DLD1 (cell line): ENCODE measurements around the gene LIMS2.

Experiments
- in situ Hi-C: cut with HindIII; loops from 2 replicates; pipeline ENCODE4 v1.10.0; 2017; ENCODE audit warnings: low sequenced_read_pairs

The LIMS2 gene

DNA sequence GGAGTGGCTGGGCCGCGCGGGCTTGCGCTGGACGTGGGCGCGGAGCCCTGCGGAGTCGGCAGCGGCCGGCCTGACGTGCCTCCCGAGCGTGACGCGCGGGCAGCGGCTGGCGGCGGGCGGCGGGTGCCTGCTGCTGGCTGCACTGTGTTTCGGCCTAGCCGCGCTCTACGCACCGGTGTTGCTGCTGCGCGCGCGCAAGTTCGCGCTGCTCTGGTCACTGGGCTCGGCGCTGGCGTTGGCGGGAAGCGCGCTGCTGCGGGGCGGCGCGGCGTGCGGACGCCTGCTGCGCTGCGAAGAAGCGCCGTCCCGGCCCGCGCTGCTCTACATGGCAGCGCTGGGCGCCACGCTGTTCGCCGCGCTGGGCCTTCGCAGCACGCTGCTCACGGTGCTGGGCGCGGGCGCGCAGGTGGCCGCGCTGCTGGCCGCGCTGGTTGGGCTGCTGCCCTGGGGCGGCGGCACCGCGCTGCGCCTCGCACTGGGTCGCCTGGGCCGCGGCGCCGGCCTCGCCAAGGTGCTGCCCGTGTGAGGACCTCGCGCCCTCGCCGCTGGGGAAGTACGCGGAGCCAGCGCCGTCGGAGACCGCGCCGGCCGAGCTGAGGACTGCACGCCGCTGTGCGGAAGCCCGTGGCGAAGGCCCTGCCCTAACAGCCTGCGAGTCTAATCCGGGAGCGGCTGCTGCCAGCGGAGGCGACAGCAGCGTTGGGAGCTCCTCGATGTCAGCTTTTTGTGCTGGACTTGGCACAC is 26.5 kb upstream of the LIMS2 start:
- in situ Hi-C loops, result no loop called here

DNA sequence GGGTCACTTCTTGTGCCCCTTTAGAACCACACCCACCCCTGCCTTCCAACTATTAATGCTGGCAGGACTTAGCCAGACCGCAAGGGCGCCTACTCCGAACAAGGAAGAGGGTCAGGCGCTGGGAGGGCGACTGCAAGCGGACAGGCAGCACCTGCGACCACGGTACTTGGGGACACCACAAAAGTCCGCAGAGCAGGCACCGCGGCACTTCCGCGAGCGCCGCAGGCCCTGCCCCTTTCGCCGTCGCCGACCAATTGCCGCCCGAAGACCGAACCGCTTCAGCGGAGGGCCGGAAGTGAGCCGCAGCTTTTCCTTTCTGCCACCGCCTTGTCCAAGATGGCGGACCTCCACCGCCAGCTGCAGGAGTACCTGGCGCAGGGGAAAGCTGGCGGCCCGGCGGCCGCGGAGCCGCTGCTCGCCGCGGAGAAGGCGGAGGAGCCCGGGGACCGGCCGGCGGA is 25.9 kb upstream of the LIMS2 start, which contains the start of gene SFT2D3:
Gene SFT2D3 (plus strand): TSS at position 305 of the 458 bp plus-strand sequence. CDS start 32 bp downstream, at position 337.
- in situ Hi-C loops, result no loop called here

DNA sequence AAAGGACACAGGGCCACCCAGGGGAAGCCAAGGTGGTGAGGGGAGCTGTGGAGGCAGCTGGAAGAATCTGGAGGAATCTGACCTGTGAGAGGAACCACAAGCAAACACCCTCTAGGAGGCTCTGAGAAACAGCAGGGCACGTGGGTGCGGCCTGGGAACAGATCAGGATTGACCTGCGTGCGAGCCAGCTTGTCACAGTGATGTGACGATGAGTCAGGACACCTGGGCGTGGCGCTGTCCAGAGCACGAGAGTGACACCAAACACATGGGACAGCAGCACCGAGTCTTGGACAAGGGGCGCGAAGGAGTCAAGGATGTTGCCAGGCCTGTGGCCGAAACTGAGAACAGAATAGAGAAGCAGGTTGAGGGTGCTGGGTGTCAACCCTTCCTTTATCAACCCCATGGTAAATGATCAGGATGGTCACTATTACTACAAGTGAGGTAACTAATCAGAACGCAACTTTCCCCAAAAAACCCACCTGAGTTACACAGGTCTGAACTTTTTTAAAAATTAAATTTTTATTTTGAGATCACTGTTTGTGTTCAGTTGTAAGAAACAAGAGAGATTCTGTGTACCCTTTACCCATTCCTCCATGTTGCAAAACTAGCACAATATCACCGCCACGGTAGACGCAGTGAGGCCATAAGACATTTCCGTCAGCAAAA is 25.3 kb upstream of the LIMS2 start:
- in situ Hi-C loops, result no loop called here

DNA sequence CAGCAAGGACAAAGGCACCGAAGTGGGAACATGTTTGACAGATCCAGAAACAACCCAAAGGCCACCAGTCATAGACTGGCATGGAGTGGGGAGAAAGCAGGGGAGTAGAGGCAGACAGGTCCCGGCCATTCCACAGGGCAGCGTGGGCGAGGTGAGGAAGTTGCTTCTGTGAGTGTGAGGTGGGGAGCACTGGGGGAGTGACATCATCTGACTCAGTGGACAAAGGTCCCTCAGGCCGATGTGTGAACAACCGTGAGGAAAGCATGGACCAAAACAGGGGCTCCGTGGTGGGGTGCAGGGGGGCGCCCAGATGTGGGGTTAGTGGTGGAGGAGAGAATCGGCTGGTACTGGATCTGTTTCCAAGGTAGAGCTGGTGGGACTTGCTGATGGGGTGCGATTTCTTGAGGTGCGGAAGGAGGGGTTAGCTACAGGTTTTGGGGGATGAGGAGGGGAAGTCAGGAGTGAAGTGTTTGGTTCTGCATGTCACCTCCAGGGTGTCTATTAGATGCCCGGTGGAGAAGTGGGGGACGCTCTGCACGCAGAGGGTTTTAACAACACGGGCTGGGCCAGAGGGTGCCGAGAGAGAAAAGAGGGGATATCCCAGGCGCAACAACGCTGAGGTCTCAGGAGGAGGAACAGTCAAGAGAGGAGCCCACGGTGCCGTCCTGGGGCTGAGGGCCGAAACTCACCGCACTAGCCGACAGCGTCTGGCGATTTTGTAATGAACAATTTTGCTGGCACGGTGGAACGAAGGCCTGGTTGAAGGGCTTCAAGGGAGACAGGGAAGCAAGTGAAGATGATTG is 23.4 kb upstream of the LIMS2 start:
- in situ Hi-C loops, result no loop called here

DNA sequence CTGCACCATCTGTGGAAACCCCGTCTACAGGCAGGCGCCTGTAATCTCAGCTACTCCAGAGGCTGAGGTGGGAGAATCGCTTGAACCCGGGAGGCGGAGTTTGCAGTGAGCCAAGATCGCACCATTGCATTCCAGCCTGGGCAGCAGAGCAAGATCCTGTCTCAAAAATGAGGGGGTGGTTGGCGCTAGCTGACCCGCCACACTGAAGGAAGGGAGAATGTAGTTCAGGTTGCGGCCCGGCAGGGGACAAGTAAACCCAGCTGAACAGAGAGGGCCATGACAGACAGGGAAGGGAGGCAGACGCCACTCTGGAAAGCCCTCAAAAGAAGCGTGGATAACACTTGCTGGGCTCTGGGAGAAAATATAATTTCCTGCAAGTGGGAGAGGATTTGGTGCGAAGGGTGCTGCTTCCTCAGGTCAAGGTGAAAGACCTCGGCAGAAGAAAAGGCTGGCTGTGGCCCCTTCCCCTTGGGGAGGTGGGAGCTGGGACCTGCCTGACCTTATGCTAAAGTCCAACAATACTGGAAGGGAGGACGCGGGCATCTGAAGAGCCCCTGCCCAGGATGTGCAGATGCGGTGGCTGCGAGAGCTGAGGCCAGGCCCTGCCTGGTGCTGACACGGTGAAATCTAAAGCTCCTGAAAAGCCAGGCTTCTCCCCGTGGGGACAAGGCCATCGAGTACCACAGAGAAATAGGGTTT is 22.3 kb upstream of the LIMS2 start:
- in situ Hi-C loops, result no loop called here

DNA sequence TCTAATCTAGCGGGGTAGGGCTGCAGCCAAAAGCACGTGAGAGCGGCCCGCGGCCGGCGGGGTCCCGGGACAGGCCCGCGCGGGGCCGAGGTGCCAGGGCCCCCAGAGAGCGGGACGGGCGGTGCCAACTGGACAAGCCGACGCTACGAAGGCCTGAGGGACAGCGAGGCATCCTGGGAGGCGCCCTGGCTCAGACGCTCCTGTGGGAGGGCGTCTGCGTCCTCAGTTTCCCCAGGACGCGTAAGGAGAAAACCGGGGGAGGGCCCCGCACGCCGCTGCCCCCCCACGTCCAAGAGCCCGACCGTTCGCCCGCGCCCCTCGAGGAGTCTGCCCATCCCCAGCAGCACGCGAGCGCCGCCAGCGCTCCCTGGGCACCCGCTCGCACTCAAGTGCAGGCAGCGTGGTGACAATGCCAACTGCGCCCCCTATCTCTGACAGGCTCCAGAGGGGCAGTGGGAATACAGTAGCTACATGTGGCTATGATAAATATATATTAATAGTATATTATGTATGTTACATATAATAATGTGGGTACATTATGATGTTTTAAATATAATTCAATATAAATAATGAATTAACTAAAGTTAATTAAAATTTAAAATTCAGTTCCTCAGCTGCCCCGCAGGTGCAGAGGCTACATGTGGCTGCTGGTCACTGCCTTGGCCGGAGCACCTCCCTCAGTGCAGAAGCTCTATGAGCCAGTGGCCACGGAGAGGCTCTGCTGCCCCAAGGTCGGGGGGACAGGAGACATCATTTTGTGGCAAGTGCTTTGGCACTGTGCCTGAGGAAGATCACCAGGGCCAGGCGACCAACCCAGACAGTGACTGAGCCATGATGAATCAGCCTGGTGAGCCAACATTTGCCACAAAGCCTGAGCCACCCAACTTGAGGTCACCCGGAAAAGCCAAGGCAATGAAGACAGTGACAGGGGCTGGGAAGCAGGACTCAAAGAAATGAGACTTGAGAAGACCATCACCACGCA is 20.5 kb upstream of the LIMS2 start:
- in situ Hi-C loops, result no loop called here

DNA sequence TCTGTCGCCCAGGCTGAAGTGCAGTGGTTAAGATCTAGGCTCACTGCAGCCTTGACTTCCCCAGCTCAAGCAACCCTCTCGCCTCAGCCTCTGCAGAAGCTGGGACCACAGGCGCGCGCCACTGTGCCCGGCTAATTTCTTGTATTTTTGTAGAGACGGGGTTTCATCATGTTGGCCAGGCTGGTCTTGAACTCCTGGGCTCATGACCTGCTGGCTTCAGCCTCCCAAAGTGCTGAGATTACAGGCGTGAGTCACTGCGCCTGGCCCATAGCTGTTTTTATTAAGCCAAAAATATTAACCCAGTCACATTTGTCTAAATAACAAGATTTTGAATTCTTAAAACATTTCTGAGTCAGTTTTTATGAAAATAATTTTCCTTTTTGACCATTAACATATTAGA is 19.7 kb upstream of the LIMS2 start:
- in situ Hi-C loops, result no loop called here

DNA sequence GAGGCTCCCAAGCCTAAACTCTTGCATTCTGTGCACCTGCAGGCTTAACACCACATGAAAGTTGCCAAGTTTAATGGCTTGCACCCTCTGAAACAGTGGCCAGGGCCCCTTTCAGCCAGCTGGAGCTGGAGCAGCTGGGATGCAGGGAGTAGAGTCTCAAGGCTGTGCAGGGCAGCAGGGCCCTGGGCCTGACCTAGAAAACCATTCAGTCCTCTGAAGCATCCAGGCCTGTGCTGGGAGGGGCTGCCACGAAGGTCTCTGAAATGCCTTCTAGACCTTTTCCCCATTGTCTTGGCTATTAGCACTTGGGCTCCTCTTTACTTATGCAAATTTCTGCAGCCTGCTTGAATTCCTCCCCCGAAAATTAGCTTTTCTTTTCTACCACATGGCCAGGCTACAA is 15.4 kb upstream of the LIMS2 start:
- in situ Hi-C loops, result no loop called here

DNA sequence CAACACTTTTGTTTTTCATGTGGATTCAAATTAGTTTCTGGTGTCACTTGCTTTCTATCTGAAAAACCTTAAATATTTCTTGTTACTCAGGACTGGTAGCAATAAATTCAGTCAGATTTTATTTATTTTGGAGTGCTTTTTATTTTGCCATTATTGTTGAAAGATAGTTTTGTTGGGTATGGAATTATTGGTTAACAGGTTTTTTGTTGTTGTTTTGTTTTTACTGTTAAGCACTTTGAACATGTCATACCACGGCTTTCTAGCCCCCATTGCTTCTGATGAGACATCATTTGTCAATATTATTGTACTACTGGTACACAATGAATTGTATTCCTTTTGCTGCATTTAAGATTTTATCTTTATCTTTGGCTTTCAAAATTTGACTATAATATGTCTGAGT is 13.1 kb upstream of the LIMS2 start:
- in situ Hi-C loops, result no loop called here

DNA sequence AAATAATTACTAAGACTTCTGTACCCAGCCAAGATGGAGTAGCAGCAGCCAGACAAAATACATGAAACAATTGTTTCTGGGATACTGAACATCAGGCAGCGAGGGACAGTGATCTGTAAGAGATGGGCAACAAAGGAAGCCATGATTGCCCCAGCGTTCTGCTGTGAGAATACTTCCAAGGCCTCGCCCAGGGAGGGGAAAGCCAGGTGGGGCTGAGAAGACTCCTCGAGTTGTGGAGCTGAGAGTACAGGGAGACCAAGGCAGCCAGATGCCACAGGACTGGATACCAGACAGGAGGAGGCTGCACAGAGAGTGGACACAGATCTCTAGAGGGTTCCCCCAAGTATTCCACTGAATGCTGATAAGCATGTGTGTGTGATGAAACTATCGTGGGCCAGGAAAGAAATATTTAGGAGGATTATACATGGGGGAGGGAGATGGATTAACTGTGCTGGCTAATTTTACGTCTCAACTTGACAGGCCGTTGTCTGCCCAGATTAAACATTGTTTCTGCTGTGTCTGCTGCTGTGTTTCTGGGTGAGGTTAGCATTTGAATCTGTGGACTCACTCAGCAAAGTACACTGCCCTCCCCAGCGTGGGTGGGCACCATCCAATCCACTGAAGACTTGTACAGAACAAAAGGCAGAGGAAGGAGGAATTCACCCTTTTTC is 10.2 kb upstream of the LIMS2 start:
- in situ Hi-C loops, result no loop called here

DNA sequence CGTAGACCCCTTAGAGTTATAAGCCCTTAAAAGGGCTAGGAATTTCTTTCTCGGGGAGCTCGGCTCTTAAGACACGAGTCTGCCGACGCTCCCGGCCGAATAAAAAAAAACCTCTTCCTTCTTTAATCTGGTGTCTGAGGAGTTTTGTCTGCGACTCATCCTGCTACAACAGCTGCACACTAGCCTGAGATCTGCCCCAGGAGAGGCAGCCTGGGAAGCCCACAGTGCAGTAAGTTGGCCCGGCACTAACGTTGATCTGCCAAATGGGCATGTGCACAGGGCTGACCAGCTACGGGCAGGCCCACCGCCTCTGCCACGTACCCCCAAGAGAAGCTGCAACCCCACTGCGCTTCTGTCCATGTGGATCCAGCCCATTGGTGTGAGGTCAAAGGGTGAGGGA is 8.4 kb upstream of the LIMS2 start:
- in situ Hi-C loops, result no loop called here

DNA sequence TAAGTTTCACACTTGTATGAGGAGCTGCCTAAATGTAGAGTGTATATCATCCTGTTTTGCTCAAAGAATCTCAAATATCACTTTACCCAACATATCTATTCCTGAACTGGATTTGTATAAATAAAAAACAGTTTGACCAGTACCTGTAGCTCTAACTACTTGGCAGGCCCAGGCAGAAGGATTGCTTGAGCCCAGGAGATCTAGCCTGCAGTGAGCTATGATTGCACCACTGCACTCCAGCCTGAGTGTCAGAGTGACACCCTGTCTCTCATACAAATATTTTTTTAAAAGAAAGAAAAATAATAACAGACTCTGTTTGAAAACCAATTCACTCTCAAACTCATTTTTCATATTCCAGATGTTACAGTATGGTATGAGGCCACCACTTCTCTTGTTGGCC is 7.7 kb upstream of the LIMS2 start:
- in situ Hi-C loops, result no loop called here

DNA sequence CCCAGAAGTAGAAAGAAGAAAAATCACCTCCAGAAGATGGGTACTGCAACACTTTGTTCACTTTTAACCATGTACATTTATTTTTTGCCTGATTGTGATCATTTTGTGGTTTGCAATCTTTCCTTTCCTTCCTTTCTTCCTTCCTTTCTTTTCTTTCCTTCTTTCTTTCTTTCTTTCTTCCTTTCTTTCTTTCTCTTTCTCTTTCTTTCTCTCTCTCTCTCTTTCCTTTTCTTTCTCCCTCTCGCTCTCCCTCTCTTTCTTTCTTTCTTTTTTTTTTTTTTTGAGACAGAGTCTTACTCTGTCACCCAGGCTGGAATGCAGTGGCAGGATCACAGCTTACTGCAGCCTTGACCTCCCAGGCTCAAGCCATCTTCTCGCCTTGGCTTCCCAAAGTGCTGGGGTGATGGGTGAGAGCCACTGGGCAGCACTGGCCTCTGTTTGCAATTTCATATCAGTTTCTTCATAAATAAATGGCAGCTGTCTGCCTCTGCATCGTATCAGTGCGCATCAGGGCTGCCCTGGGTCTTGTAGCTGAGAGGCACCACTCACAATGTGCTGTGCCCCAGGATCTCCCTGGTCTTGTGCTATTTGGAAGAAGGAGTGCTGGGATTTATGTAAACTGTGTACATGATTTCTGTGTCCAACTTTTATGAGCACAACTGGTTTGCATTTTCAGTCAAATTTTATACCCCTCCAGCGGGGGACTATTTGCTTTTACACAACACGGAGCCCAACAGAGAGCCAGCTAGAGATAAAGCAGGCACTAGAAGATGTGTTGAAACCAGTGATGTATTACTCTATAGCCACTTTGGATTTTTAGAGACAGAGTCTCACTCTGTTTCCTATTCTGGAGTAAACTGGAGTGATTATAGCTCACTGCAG is 6.9 kb upstream of the LIMS2 start:
- in situ Hi-C loops, result no loop called here

DNA sequence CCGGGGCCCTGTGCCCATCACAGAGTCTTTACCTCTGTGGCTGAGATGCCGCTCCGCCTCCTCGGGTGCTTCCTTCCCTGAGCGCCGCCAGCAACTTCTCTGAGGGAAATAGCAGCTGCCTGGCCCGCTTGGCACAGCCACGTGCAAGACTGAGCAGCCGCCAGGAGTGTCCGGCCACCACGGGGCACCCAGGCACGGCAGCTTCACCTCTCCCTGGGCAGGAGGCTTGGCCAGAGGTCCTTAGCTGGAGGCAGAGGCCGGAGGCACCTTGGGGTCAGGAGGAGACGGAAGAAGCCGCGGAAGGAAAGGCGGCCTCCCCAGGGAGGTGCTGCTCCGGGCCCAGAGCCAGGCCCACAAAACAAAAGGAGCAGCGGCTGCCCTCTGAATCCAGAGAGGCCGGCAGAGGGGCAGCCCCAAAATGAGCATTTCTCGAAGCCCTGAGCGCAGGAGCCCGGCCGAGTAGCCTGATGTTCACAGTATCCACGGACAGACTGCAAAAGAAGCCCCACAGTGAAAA is 6.0 kb upstream of the LIMS2 start:
- in situ Hi-C loops, result no loop called here

DNA sequence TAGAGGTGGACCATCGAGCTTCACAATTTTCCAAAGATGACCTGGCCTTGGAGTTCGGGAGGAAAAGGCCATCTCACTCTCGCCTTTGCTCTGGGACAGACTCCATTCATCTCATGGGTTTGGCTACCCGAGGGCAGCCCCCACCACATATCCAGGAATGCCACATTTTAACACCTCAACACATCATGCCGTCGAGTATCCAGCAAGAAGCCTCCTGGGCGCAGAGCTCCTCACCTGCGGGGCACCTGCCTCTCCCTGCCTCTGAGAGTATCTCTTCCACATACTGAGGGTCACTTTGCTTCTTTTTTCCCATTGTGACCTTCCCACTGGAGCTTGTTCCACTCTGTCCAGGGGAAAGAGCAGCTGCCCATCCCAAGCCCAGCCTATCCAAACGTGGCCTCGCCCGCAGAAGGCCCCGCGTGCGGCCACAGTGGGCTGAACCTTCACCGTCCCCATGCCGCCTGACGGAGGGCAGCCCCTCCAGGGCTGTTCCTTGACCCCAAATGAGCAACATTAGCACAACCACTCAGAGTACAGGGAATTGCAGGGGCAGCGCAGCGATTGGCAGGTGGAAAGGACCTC is 5.5 kb upstream of the LIMS2 start:
- in situ Hi-C loops, result no loop called here

DNA sequence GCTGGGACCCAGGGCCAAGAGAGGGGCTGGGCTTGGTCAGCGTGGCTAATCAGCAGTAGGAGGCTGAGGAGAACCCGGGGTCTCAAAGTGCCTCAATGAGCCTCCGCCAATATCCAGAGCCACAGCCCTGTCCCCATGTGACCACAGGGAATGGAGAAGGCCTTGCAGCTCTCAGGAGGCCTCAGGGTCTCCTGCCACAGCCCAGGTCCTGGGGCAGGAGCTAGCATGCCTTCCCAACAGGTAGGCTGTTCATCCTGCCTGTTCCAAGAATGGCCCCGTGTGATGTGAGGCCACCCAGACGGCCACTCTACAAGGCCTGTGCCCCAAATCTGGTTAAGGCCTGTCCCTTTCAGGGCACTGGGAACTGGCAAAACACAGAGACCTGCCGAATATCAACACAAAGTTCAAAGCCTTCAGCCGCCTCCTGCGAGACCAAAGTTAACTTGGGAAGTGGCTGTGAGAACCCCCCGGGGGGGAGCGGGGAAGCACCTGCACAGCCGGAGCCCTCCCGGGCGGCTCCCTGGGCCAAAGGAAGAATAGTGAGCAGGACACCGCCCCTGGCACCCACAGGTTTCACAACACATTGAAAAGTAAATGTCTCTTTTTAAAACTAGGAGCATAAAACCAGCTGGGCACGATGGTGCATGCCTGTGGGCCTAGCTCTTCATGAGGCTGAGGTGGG is 4.5 kb upstream of the LIMS2 start:
- in situ Hi-C loops, result no loop called here

DNA sequence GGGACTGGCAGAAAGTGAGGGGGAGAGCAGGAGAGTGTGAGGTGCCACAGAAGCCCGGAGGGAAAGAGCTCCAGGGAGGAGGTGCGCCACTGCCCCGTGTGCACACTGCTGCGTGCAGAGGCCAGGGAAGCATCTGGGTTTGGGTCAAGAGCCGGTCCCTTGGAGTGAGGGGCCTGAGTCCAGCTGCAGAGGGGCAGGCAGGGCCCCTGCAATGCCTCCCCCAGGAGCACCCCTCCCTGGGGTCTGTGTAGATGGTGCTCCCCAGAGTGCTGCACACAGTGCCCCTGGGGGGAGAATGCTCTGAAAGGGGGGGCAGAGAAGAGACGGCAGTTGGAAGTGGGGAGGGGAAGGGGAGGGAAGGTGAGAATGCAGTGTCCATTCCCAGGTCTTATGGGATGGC is 3.7 kb upstream of the LIMS2 start:
- in situ Hi-C loops, result no loop called here
